HCT116 (cell line): ENCODE results near the gene DENND4B.

Source experiments
- CBX3 ChIP-seq: IDR thresholded peaks from 2 replicates; pipeline ENCODE4 v1.6.1; 2012; ENCODE audit warnings: low read depth
- EGR1 ChIP-seq: IDR thresholded peaks from 2 replicates; pipeline ENCODE4 v1.6.1; 2012; ENCODE audit warnings: low read depth
- EZH2 ChIP-seq: fragments of 200-600 bp; sonication (generic); IDR thresholded peaks from 2 replicates; pipeline ENCODE4 v1.6.1; 2017; ENCODE audit warnings: antibody characterized with exemption, mixed run types
- POLR2A ChIP-seq: IDR thresholded peaks from 2 replicates; pipeline ENCODE4 v1.7.0; 2011; ENCODE audit warnings: borderline replicate concordance; ENCODE audit not compliant: insufficient read depth, insufficient read length; ENCODE audit errors: extremely low read depth
- POLR2AphosphoS5 ChIP-seq: IDR thresholded peaks from 2 replicates; pipeline ENCODE4 v1.6.1; 2011; ENCODE audit warnings: mild to moderate bottlenecking, low read depth, low read length, moderate library complexity
- SIN3A ChIP-seq: IDR thresholded peaks from 2 replicates; pipeline ENCODE4 v1.6.1; 2012; ENCODE audit warnings: low read depth
- SP1 ChIP-seq: IDR thresholded peaks from 2 replicates; pipeline ENCODE4 v1.6.1; 2012; ENCODE audit warnings: low read depth
- YY1 ChIP-seq: IDR thresholded peaks from 2 replicates; pipeline ENCODE4 v1.6.1; 2011; ENCODE audit warnings: low read length, low read depth, moderate library complexity, mild to moderate bottlenecking; ENCODE audit not compliant: insufficient replicate concordance; ENCODE audit errors: extremely low read depth
- ZFX ChIP-seq: fragments of 450-650 bp; IDR thresholded peaks from 2 replicates; pipeline ENCODE4 v1.6.1; 2017
- TF ChIP-seq, protein P1 (sequence below), 3 experiments: fragments of 200-600 bp in 1 of 3; sonication (generic) in 1 of 3; IDR thresholded peaks in 2 of 3; conservative IDR thresholded peaks in 1 of 3; 2 replicates each; pipeline ENCODE4 v1.5.1; 2012 to 2017; ENCODE audit warnings: low read depth in 2 of 3, low read length in 2 of 3, antibody characterized with exemption in 1 of 3, borderline replicate concordance in 1 of 3, control low read depth in 1 of 3, mild to moderate bottlenecking in 1 of 3, mixed read lengths in 1 of 3, mixed run types in 1 of 3, moderate library complexity in 1 of 3; ENCODE audit not compliant: insufficient read depth in 1 of 3
- TF ChIP-seq, protein P2 (sequence below): IDR thresholded peaks from 2 replicates; pipeline ENCODE4 v1.6.1; 2012
- TF ChIP-seq, protein P3 (sequence below): IDR thresholded peaks from 2 replicates; pipeline ENCODE4 v1.6.1; 2012

DNA sequence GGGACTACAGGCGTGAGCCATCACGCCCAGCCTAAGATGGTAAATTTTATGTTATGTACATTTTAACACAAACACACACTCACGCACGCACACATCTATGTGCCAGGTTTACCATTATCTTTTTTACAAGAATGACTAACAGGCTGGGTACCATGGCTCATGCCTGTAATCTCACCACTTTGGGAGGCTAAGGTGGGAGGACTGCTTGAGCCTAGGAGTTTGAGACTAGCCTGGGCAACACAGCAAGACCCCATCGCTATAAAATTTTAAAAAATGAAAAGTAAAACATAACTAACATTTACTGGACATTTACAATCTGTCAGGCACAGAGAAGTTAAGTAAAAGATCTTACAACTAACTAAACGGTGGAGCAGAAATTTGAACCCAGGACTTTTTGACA, 38.4 kb downstream of the DENND4B start:
- TF ChIP-seq YY1 (no peak), POLR2A (no peak), POLR2AphosphoS5 (no peak), CBX3 (no peak), EGR1 (no peak), EZH2 (no peak), SP1 (no peak), ZFX (no peak), SIN3A (no peak)
- TF ChIP-seq, protein P1, sequence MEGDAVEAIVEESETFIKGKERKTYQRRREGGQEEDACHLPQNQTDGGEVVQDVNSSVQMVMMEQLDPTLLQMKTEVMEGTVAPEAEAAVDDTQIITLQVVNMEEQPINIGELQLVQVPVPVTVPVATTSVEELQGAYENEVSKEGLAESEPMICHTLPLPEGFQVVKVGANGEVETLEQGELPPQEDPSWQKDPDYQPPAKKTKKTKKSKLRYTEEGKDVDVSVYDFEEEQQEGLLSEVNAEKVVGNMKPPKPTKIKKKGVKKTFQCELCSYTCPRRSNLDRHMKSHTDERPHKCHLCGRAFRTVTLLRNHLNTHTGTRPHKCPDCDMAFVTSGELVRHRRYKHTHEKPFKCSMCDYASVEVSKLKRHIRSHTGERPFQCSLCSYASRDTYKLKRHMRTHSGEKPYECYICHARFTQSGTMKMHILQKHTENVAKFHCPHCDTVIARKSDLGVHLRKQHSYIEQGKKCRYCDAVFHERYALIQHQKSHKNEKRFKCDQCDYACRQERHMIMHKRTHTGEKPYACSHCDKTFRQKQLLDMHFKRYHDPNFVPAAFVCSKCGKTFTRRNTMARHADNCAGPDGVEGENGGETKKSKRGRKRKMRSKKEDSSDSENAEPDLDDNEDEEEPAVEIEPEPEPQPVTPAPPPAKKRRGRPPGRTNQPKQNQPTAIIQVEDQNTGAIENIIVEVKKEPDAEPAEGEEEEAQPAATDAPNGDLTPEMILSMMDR (IDR thresholded peaks at IDR 0.05 in 2 of 3, conservative IDR thresholded peaks at IDR 0.05 in 1 of 3; ENCODE audit: borderline replicate concordance in 1 of 3, insufficient read depth in 1 of 3, low read depth in 2 of 3, low read length in 2 of 3): no peak
- TF ChIP-seq, protein P2, sequence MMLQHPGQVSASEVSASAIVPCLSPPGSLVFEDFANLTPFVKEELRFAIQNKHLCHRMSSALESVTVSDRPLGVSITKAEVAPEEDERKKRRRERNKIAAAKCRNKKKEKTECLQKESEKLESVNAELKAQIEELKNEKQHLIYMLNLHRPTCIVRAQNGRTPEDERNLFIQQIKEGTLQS: no peak
- TF ChIP-seq, protein P3, sequence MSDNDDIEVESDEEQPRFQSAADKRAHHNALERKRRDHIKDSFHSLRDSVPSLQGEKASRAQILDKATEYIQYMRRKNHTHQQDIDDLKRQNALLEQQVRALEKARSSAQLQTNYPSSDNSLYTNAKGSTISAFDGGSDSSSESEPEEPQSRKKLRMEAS: no peak
